Frontal cortex (tissue), 4 donors: Measurements from ENCODE around the gene FOXK2. TPM values are rescaled to one million over a fixed set of nuclear protein-coding genes. Genes with fewer than 3 reads are reported as not detected.
"Not testable (repeated sequence)": the region's sequence is repeated elsewhere in the genome, so short reads cannot be mapped to it uniquely, and the experiment has no call there.

Experiments
- DNase-seq, 2 donors: peaks; one replicate each; pipeline ENCODE4 v3.0.0; 2012; ENCODE audit warnings: low spot score in 2 of 2
- FAIRE-seq: peaks from 2 replicates; lab custom pipeline; 2012; peaks lifted over from hg19 to GRCh38; lab: Jason Lieb, UNC
- total RNA-seq: library from RNA; depleted of rRNA; stranded (reverse); fragments of >200 nt; gene quantifications from one replicate; pipeline ENCODE4 v1.2.3, GENCODE V29; 2014
- donor health status: control.
- donor health status: control.
- donor health status: control.

The FOXK2 gene
- total RNA-seq, 1 donor from 2014 or later: 40.8 TPM

- DNase-seq (peak; percentile 35 to 60), FAIRE-seq (no peak)
These were observed 9.1 kb downstream of the FOXK2 start for GRCh38 chr17:82528484-82529265.

DNA sequence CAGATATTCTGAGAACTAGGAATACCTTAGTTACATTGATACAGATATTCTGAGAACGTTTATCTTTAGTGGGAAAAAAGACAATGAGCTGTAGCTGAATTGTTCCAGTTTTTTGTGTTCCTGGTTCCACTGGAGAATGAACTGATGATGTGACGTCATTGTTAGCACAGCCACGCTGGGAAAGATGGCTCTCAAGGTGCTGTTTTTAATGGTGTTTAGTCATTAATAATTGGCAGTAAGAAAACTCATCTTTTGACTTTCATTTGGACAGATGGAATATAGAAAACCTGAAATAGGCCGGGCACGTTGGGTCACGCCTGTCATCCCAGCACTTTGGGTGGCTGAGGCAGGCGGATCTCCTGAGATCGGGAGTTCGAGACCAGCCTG, 10.4 kb downstream of the FOXK2 start:
- FAIRE-seq (no peak), DNase-seq (no peak)

DNA sequence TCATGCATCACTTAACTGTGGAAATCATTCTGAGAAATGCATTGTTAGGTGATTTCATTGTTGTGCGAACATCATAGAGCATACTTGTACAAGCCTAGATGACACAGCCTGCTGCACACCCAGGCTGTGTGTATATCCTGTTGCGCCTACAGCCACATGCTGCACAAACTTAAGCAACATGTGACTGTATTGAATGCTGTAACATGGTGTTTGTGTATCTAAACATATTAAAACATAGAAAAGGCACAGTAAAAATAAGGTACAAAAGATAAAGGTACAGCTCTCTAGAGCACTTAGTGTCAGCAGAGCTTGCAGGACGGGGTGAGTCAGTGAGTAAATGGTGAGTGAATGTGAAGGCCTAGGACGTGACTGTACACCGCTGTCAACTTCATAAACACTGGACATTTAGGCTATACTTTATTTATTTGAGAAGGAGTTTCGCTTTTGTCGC, 11.9 kb downstream of the FOXK2 start:
- FAIRE-seq (no peak), DNase-seq (no peak)

GRCh38 chr17:82534401-82534812, 14.9 kb downstream of the FOXK2 start:
- FAIRE-seq (no peak), DNase-seq (no peak)

GRCh38 chr17:82536512-82537201, 17.1 kb downstream of the FOXK2 start:
- FAIRE-seq (no peak), DNase-seq (no peak)

DNA sequence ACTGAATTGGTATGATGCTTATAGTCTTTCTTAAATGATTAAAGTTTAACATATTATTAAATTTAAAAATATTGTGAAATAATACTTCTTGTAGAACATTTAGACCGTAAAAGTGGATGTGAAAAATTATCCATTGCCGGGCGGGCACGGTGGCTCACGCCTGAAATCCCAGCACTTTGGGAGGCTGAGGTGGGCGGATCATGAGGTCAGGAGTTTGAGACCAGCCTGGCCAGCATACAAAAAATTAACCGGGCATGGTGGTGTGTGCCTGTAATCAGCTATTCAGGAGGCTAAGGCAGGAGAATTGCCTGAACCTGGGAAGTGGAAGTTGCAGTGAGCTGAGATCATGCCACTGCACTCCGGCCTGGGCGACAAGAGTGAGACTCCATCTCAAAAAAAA, 17.7 kb downstream of the FOXK2 start:
- not testable (repeated sequence) for FAIRE-seq, DNase-seq

DNA sequence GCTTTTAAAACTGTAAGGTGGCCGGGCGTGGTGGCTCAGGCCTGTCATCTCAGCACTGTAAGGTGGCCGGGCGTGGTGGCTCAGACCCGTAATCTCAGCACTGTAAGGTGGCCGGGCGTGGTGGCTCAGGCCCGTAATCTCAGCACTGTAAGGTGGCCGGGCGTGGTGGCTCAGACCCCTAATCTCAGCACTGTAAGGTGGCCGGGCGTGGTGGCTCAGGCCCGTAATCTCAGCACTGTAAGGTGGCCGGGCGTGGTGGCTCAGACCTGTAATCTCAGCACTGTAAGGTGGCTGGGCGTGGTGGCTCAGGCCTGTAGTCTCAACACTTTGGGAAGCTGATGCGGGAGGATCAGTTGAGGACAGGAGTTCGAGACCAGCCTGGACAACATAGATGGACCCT, 19.5 kb downstream of the FOXK2 start:
- FAIRE-seq: not testable (repeated sequence)

GRCh38 chr17:82542439-82542838, 22.9 kb downstream of the FOXK2 start:
- DNase-seq: no peak
- FAIRE-seq: no peak

More for the DNA sequence above, 19.5 kb downstream of the FOXK2 start:
- DNase-seq: not testable (repeated sequence)

- DNase-seq: no peak
- no peak for FAIRE-seq
These were observed 25.0 kb downstream of the FOXK2 start for GRCh38 chr17:82544431-82545070.

- FAIRE-seq (no peak), DNase-seq (peak in 1 of 2 donors; percentile 62)
These were observed 25.5 kb downstream of the FOXK2 start for GRCh38 chr17:82545071-82545462.

- FAIRE-seq (no peak), DNase-seq (no peak)
These were observed 28.4 kb downstream of the FOXK2 start for GRCh38 chr17:82547981-82548380.

- DNase-seq (no peak), FAIRE-seq (no peak)
These were observed 29.3 kb downstream of the FOXK2 start for GRCh38 chr17:82548681-82549303.

DNA sequence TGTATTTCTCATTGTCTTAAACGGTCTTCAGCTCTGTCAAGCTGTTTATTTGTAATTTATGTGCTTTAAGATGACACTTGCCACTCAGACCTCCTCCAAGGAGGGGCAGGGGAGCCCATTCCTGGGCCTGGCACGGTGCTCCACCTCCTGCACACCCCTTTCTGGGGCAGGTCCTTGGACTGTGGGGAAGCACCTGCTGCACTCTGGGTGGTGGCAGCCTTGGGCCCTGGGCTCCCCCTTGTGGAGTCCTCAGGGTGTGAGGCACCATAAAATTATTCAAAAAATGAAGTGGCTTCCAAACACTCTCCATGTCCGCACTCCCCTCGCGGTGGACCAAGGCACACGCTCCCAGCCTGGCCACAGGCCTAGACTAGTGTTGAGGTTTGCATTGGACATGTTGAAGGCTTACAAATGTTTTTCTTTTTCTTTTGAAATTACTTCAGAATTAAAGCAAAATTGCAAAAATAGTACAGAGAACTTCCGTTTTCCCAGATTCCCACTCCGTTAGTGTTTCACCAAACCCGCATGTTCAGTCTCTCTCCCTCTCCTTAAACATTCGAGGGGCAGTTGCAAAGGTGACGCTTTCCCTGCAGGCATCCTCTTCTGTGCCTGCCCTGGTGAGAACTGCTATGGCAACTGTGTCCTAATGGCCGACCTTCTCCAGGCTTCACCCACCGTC, 32.4 kb downstream of the FOXK2 start:
- FAIRE-seq (no peak), DNase-seq (peak in 1 of 2 donors; percentile 68)

DNA sequence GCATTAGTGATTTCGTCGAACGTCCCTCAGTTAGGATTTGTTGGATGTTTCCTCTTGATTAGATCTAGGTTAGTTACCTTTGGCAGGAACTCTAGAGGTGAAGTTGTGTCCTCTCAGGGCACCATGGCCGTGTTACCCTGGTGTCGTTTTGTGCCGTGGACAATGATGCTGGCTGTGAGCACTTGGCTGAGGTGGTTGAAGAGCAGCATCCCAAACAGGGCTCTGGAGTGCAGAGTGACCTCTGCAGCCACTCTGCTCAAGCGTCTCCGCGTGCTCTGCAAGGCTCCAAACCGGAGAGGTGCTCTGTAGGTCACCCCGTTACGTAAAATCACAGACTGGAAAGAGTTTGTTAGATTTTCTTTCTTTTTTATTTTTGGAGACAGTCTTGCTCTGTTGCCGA, 33.0 kb downstream of the FOXK2 start:
- DNase-seq (no peak), FAIRE-seq (no peak)

DNA sequence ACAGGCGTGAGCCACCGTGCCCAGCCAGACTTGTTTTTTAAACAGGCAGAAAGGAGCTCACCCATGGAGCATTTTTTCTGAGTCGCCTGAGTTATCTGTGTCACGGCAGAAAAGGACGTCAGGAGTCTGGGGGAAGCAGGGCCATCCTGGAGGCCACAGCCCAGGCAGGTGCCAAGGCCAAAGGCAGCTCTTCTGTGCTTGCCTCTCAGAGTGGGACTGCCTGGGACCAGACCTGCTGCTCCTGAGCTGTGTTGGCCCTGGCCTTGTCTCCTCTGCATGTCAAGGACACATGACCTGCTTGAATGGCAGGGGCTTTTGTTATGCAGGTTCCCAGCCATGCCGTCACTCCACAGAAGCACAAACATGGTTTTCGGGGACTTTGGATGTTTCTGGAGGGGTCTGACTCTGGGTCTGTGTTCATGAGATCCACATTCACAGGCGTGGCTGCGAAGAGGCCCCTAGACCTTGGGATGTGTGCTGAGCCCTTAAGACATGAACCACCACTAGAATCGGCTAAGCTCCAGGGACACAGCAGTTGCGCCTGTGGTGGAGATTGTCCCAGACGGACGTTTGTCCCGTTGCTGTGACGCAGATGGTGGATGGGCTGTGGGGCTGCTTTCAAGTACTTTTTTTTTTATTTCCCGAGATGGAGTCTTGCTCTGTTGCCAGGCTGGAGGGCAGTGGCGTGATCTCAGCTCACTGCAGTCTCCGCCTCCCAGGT, 33.8 kb downstream of the FOXK2 start:
- DNase-seq (no peak), FAIRE-seq (no peak)

DNA sequence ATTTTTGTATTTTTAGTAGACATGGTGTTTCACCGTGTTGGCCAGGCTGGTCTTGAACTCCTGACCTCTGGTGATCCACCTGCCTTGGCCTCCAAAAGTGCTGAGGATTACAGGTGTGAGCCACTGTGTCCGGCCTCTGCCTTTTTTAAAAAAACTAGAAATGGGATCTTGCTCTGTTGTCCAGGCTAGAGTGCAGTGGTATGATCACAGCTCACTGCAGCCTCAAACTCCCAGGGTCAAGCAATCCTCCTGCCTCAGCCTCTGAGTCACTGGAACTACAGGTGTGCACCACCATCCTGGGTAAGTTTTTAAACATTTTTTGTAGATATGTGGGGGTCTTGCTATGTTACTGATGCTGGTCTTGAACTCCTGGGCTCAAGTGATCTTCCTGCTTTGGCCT, 38.0 kb downstream of the FOXK2 start:
- FAIRE-seq: not testable (repeated sequence)

DNA sequence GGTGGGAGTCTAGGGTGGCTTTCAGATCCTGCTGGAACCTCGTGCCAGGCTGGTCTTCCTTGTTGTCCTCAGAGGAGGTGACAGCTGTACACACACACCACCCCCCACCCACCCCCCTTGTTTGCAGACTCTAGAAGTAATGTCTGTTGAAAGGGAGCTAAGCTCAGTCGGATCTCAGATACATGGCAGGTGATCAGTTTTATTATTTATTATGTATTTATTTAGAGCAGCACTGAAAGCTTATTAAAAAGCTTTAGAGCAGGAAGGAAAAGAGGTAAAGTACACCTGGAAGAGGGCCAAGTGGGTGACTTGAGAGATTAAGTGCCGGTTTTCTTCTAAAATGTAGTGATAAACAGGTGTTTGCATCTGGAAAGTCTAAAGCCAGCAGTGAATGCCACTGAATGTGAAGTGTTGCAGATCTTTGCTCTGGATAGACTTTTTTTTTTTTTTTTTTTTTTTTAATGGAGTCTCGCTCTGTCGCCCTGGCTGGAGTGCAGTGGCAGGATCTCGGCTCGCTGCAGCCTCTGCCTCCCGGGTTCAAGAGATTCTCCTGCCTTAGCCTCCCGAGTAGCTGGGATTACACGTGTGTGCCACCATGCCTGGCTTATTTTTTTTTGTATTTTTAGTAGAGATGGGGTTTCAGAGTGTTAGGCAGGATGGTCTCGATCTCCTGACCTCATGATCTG, 40.2 kb downstream of the FOXK2 start:
- no peak for DNase-seq
- no peak for FAIRE-seq

More for the DNA sequence above, 38.0 kb downstream of the FOXK2 start:
- DNase-seq: not testable (repeated sequence)

- FAIRE-seq: no peak
These were observed 40.7 kb downstream of the FOXK2 start for GRCh38 chr17:82560252-82560642.

More at GRCh38 chr17:82560252-82560642, 40.7 kb downstream of the FOXK2 start:
- DNase-seq: no peak
